ENCODE measurements around the gene SLC10A7. TPM values are rescaled to one million over a fixed set of nuclear protein-coding genes. Genes with fewer than 3 reads are reported as not detected.

Gene SLC10A7
- total and polyA plus RNA-seq, 2 donors (not counting 1 experiment from before 2014, with no cell fraction given), result 5.7 to 18.3 TPM

- H3K27ac ChIP-seq (ENCODE audit: low read length in 2 of 2), result no peak overlapping the region
- H2AFZ ChIP-seq (ENCODE audit: insufficient read depth, low read depth, low read length, poor library complexity, severe bottlenecking), result no peak overlapping the region
- no peaks in the 10 kb centered on the region for H3K27me3 ChIP-seq (replicated peaks in 1 of 4; ENCODE audit: control extremely low read depth in 1 of 4, control insufficient read depth in 3 of 4, insufficient read depth in 4 of 4, low read length in 3 of 4)
- DNase-seq (no peak), ATAC-seq (ENCODE audit: low read depth) (no peak)
- H3K9ac ChIP-seq (ENCODE audit: low read length), result peak overlapping the region; percentile 40
- intact Hi-C loops (cut with micrococcal nuclease), result no loop called here
- H4K20me1 ChIP-seq (ENCODE audit: control insufficient read depth, insufficient read depth, low read length, poor library complexity, severe bottlenecking), result no peaks in the 10 kb centered on the region
- H3K27me3 Mint-ChIP-seq, result no peaks in the 10 kb centered on the region
- H3K79me2 ChIP-seq (ENCODE audit: control insufficient read depth, insufficient read depth, low read length), result no peaks in the 10 kb centered on the region
- no peaks in the 10 kb centered on the region for H3K4me1 Mint-ChIP-seq
- H3K4me3 Mint-ChIP-seq, result no peak overlapping the region
- peaks cover 0 to 2% of the 10 kb centered on the region in 2 experiments for H3K36me3 ChIP-seq (replicated peaks in 1 of 2; ENCODE audit: control extremely low read depth in 1 of 2, control insufficient read depth in 1 of 2, extremely low read depth in 1 of 2, insufficient read depth in 2 of 2, low read length in 1 of 2)
- H3K9me3 Mint-ChIP-seq (ENCODE audit: insufficient read depth), result no peaks in the 10 kb centered on the region
- ChIA-PET CTCF (no interaction called here), POLR2A (no interaction called here)
- H3K27ac Mint-ChIP-seq, result no peak overlapping the region
- no peak overlapping the region for H3K4me3 ChIP-seq (ENCODE audit: control extremely low read depth in 1 of 5, extremely low read depth in 1 of 5, insufficient read depth in 1 of 5, low read depth in 2 of 5, low read length in 4 of 5)
- H3K9me3 ChIP-seq (ENCODE audit: control extremely low read depth in 1 of 3, control insufficient read depth in 2 of 3, insufficient read depth in 1 of 3, low read length in 2 of 3), result no peaks in the 10 kb centered on the region
- peak overlapping the region; percentile 32 for H3K4me2 ChIP-seq (replicated peaks; ENCODE audit: low read depth, low read length, poor library complexity, severe bottlenecking)
- WGBS (ENCODE audit: insufficient coverage), result 83% methylated on average over 2 of the region's 2 CpGs
- no peak for TF ChIP-seq EZH2 (IDR thresholded peaks at IDR 0.05; ENCODE audit: borderline replicate concordance, insufficient read depth, low read depth, low read length, poor library complexity, severe bottlenecking)
- TF ChIP-seq CTCF (IDR thresholded peaks at IDR 0.05), result no peak
- H3K4me1 ChIP-seq (ENCODE audit: control insufficient read depth in 2 of 2, insufficient read depth in 2 of 2, low read length in 2 of 2), result peaks cover 7 to 11% of the 10 kb centered on the region in 2 donors
Observed at GRCh38 chr4:146333895-146334262, 187.9 kb downstream of the SLC10A7 start.

- Histone ChIP-seq H3K4me2 (replicated peaks; ENCODE audit: low read depth, low read length, poor library complexity, severe bottlenecking) (peak overlapping the region; percentile 32), H3K4me3 (ENCODE audit: control extremely low read depth in 1 of 5, extremely low read depth in 1 of 5, insufficient read depth in 1 of 5, low read depth in 2 of 5, low read length in 4 of 5) (no peak overlapping the region), H3K27ac (ENCODE audit: low read length in 2 of 2) (no peak overlapping the region), H3K9ac (ENCODE audit: low read length) (peak overlapping the region; percentile 40), H3K9me3 (ENCODE audit: control extremely low read depth in 1 of 3, control insufficient read depth in 2 of 3, insufficient read depth in 1 of 3, low read length in 2 of 3) (no peaks in the 10 kb centered on the region), H3K36me3 (replicated peaks in 1 of 2; ENCODE audit: control extremely low read depth in 1 of 2, control insufficient read depth in 1 of 2, extremely low read depth in 1 of 2, insufficient read depth in 2 of 2, low read length in 1 of 2) (peaks cover 0 to 2% of the 10 kb centered on the region in 2 experiments), H3K4me1 (ENCODE audit: control insufficient read depth in 2 of 2, insufficient read depth in 2 of 2, low read length in 2 of 2) (peaks cover 7 to 11% of the 10 kb centered on the region in 2 donors), H2AFZ (ENCODE audit: insufficient read depth, low read depth, low read length, poor library complexity, severe bottlenecking) (peak overlapping the region; percentile 20), H3K27me3 (replicated peaks in 1 of 4; ENCODE audit: control extremely low read depth in 1 of 4, control insufficient read depth in 3 of 4, insufficient read depth in 4 of 4, low read length in 3 of 4) (no peaks in the 10 kb centered on the region), H3K79me2 (ENCODE audit: control insufficient read depth, insufficient read depth, low read length) (no peaks in the 10 kb centered on the region), H4K20me1 (ENCODE audit: control insufficient read depth, insufficient read depth, low read length, poor library complexity, severe bottlenecking) (no peaks in the 10 kb centered on the region)
- H3K4me3 Mint-ChIP-seq, result no peak overlapping the region
- intact Hi-C loops (cut with micrococcal nuclease), result no loop called here
- ChIA-PET POLR2A (no interaction called here), CTCF (no interaction called here)
- H3K27ac Mint-ChIP-seq, result no peak overlapping the region
- DNase-seq, result peak; percentile 9
- WGBS (ENCODE audit: insufficient coverage), result 22% methylated on average over 3 of the region's 4 CpGs
- no peaks in the 10 kb centered on the region for H3K9me3 Mint-ChIP-seq (ENCODE audit: insufficient read depth)
- no peaks in the 10 kb centered on the region for H3K27me3 Mint-ChIP-seq
- H3K4me1 Mint-ChIP-seq, result no peaks in the 10 kb centered on the region
- TF ChIP-seq CTCF (IDR thresholded peaks at IDR 0.05) (no peak), EZH2 (IDR thresholded peaks at IDR 0.05; ENCODE audit: borderline replicate concordance, insufficient read depth, low read depth, low read length, poor library complexity, severe bottlenecking) (no peak)
- no peak for ATAC-seq (ENCODE audit: low read depth)
Observed at GRCh38 chr4:146333187-146333894, 188.4 kb downstream of the SLC10A7 start.

Measured in B cell (primary cell).